ENCODE results near the gene NOP53. TPM values are rescaled to one million over a fixed set of nuclear protein-coding genes. Genes with fewer than 3 reads are reported as not detected.

NOP53 gene
- total and polyA plus RNA-seq, 2 of the 4 experiments (the other 2 are of a cell fraction), result 59.5 to 83.2 TPM

DNA sequence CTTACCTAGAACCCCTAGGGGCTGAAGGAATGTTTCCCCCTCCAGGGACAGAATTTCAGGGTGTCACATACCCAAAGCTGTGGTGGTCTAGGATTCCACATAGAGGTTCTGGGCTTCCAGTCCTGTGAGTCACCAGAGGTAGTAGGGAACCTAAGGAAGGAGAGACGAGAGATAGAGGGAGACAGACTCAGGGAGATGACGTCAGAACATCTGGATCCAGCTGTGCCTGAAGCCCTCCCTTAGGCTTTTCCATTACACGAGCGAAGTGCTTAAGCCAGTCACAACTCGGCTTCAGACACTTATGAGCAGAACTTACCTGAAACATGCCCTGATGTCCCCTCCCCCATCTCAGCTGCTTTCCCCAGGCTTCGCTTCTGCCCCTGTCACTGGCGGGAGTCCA lies 21.3 kb downstream of the NOP53 start:
- Histone ChIP-seq H3K9me1 (ENCODE audit: insufficient read depth, low read length) (no peaks in the 10 kb centered on the region; the same call in 1 of the 2 replicates), H2BK20ac (ENCODE audit: low read depth, low read length) (no peak overlapping the region), H3K4me1 (ENCODE audit: control insufficient read depth, insufficient read depth, low read length) (no peaks in the 10 kb centered on the region), H4K5ac (ENCODE audit: low read depth, low read length) (no peak overlapping the region), H2BK15ac (ENCODE audit: low read depth, low read length) (no peak overlapping the region), H3K4me2 (ENCODE audit: low read depth, low read length) (no peak overlapping the region), H3K18ac (ENCODE audit: low read depth, low read length) (no peak overlapping the region), H4K8ac (ENCODE audit: low read depth in 2 of 2, low read length in 2 of 2) (no peak overlapping the region), H2BK120ac (ENCODE audit: low read depth, low read length) (no peak overlapping the region), H3K79me1 (ENCODE audit: low read depth in 1 of 2, low read length in 2 of 2) (no peaks in the 10 kb centered on the region), H2BK5ac (ENCODE audit: low read depth, low read length, poor library complexity, severe bottlenecking) (no peak overlapping the region), H4K20me1 (ENCODE audit: insufficient read depth, low read length) (no peaks in the 10 kb centered on the region), H3K4me3 (ENCODE audit: insufficient read depth, low read depth, low read length) (no peak overlapping the region), H2AK9ac (replicated peaks; ENCODE audit: low read depth, low read length, poor library complexity) (no peak overlapping the region), H3K4ac (ENCODE audit: low read depth, low read length) (no peak overlapping the region), H3K9ac (ENCODE audit: low read depth, low read length) (no peak overlapping the region), H3K36me3 (ENCODE audit: control insufficient read depth, insufficient read depth, low read length) (no peaks in the 10 kb centered on the region), H3K56ac (ENCODE audit: extremely low read depth, insufficient read depth, low read length) (no peak overlapping the region), H2AFZ (replicated peaks; ENCODE audit: low read length, poor library complexity) (peak overlapping the region; percentile 23), H3K14ac (replicated peaks; ENCODE audit: low read depth, low read length) (no peak overlapping the region), H3K23ac (ENCODE audit: low read depth, low read length) (no peak overlapping the region), H4K91ac (ENCODE audit: insufficient read depth, low read depth, low read length) (no peak overlapping the region), H3K27ac (ENCODE audit: insufficient read depth, low read length) (no peak overlapping the region), H3K27me3 (ENCODE audit: control insufficient read depth, insufficient read depth, low read length) (peaks cover 9% of the 10 kb centered on the region), H2AK5ac (ENCODE audit: low read depth, low read length) (no peak overlapping the region), H3K9me3 (ENCODE audit: control insufficient read depth, insufficient read depth, low read length) (no peaks in the 10 kb centered on the region)
- TF ChIP-seq NFE2L2 (IDR thresholded peaks at IDR 0.05; ENCODE audit: low read depth, low read length) (no peak), MAFK (IDR thresholded peaks at IDR 0.05; ENCODE audit: low read depth, low read length) (no peak), POLR2A (IDR thresholded peaks at IDR 0.05; ENCODE audit: low read depth, low read length) (no peak), ELK1 (IDR thresholded peaks at IDR 0.05; ENCODE audit: borderline replicate concordance, low read depth, low read length) (no peak), RAD21 (IDR thresholded peaks at IDR 0.05; ENCODE audit: low read length) (no peak), MXI1 (IDR thresholded peaks at IDR 0.05; ENCODE audit: borderline replicate concordance, low read depth, low read length) (no peak)
- TF ChIP-seq, protein P1, sequence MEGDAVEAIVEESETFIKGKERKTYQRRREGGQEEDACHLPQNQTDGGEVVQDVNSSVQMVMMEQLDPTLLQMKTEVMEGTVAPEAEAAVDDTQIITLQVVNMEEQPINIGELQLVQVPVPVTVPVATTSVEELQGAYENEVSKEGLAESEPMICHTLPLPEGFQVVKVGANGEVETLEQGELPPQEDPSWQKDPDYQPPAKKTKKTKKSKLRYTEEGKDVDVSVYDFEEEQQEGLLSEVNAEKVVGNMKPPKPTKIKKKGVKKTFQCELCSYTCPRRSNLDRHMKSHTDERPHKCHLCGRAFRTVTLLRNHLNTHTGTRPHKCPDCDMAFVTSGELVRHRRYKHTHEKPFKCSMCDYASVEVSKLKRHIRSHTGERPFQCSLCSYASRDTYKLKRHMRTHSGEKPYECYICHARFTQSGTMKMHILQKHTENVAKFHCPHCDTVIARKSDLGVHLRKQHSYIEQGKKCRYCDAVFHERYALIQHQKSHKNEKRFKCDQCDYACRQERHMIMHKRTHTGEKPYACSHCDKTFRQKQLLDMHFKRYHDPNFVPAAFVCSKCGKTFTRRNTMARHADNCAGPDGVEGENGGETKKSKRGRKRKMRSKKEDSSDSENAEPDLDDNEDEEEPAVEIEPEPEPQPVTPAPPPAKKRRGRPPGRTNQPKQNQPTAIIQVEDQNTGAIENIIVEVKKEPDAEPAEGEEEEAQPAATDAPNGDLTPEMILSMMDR (conservative IDR thresholded peaks at IDR 0.05; ENCODE audit: low read depth, low read length), result no peak
- dilution Hi-C loops (cut with HindIII; ENCODE audit: low sequenced_read_pairs, unreplicated experiment), result no loop called here
- WGBS, 2 experiments (ENCODE audit: extremely low coverage in 2 of 2, insufficient read length in 1 of 2), result 85% methylated on average over 5 of the region's 7 CpGs; no CpG with 5 or more reads in 1 of the 2 experiments
- CTCF ChIA-PET, result interaction anchor here (1.0 kb wide), 1 partner anchor 21 kb away, joined by 3 read pairs; the partner anchor contains the start of gene NOP53
- in situ Hi-C loops (cut with MboI; ENCODE audit: low sequenced_read_pairs), result no loop called here
- BruUV-seq (replicated peaks), result no TSS peak
- DNase-seq (no peak), ATAC-seq (ENCODE audit: low read depth) (no peak)
- POLR2A ChIA-PET (ENCODE audit: unreplicated experiment), result no interaction called here
- intact Hi-C loops (cut with micrococcal nuclease), result loop anchor here (1.0 kb wide), 2 partner anchors 22 to 97 kb away; no protein-coding TSS in a partner anchor

All from IMR-90 (cell line).